ENCODE results near the gene SAMD4A. TPM values are rescaled to one million over a fixed set of nuclear protein-coding genes. Genes with fewer than 3 reads are reported as not detected.

The SAMD4A gene
- total and polyA plus RNA-seq, 2 experiments from 2014 or later: 7.2 to 33.0 TPM

GRCh38 chr14:54808326-54809161, 241.6 kb downstream of the SAMD4A start:
- no peak for DNase-seq
- Histone ChIP-seq H3K9me2 (ENCODE audit: insufficient read depth) (no peaks in the 10 kb centered on the region), H3K4me1 (ENCODE audit: insufficient read depth) (no peaks in the 10 kb centered on the region), H3K4me3 (no peak overlapping the region), H3K9me3 (ENCODE audit: low read depth) (no peaks in the 10 kb centered on the region), H3F3A (ENCODE audit: insufficient read depth) (no peaks in the 10 kb centered on the region), H4K20me1 (ENCODE audit: insufficient read depth) (no peaks in the 10 kb centered on the region), H3K79me2 (ENCODE audit: insufficient read depth) (no peaks in the 10 kb centered on the region), H3K27ac (no peak overlapping the region), H2AFZ (no peak overlapping the region), H3K27me3 (replicated peaks; ENCODE audit: insufficient read depth) (no peaks in the 10 kb centered on the region), H3K36me3 (ENCODE audit: low read depth) (no peaks in the 10 kb centered on the region), H3K4me2 (ENCODE audit: unreplicated experiment) (no peak overlapping the region), H3K9ac (no peak overlapping the region)
- WGBS, 2 experiments (ENCODE audit: low coverage in 1 of 2, low lambda C conversion rate in 2 of 2, missing lambda C conversion rate in 2 of 2): 65 to 68% methylated on average over 8 of the region's 8 CpGs
- no peak for TF ChIP-seq EZH2phosphoT487 (IDR thresholded peaks at IDR 0.05; ENCODE audit: insufficient read depth, low read depth)
- no peak for TF ChIP-seq EZH2 (IDR thresholded peaks at IDR 0.05; ENCODE audit: insufficient read depth, poor library complexity, severe bottlenecking)
- in situ Hi-C loops (cut with MboI): no loop called here

GRCh38 chr14:54809767-54810166, 242.8 kb downstream of the SAMD4A start:
- Histone ChIP-seq H3F3A (ENCODE audit: insufficient read depth) (0 out of 2 replicates have a peak, but pooled peaks cover 4% of the 10 kb centered on the region), H2AFZ (no peak overlapping the region), H3K4me1 (ENCODE audit: insufficient read depth) (peaks cover 4% of the 10 kb centered on the region), H3K4me3 (no peak overlapping the region), H3K9me2 (ENCODE audit: insufficient read depth) (no peaks in the 10 kb centered on the region), H3K9ac (no peak overlapping the region), H3K4me2 (ENCODE audit: unreplicated experiment) (no peak overlapping the region), H3K36me3 (ENCODE audit: low read depth) (no peaks in the 10 kb centered on the region), H4K20me1 (ENCODE audit: insufficient read depth) (no peaks in the 10 kb centered on the region), H3K9me3 (ENCODE audit: low read depth) (no peaks in the 10 kb centered on the region), H3K79me2 (ENCODE audit: insufficient read depth) (no peaks in the 10 kb centered on the region), H3K27ac (no peak overlapping the region), H3K27me3 (replicated peaks; ENCODE audit: insufficient read depth) (no peaks in the 10 kb centered on the region)
- 89 to 91% methylated on average over 8 of the region's 8 CpGs for WGBS, 2 experiments (ENCODE audit: low coverage in 1 of 2, low lambda C conversion rate in 2 of 2, missing lambda C conversion rate in 2 of 2)
- TF ChIP-seq EZH2 (IDR thresholded peaks at IDR 0.05; ENCODE audit: insufficient read depth, poor library complexity, severe bottlenecking): no peak
- no peak for TF ChIP-seq EZH2phosphoT487 (IDR thresholded peaks at IDR 0.05; ENCODE audit: insufficient read depth, low read depth)
- no peak for DNase-seq
- in situ Hi-C loops (cut with MboI): no loop called here

GRCh38 chr14:54812617-54813016, 245.7 kb downstream of the SAMD4A start:
- Histone ChIP-seq H3K79me2 (ENCODE audit: insufficient read depth) (no peaks in the 10 kb centered on the region), H3K9me2 (ENCODE audit: insufficient read depth) (no peaks in the 10 kb centered on the region), H3K27ac (no peak overlapping the region), H3K4me3 (no peak overlapping the region), H3K4me2 (ENCODE audit: unreplicated experiment) (no peak overlapping the region), H3K9me3 (ENCODE audit: low read depth) (no peaks in the 10 kb centered on the region), H3K27me3 (replicated peaks; ENCODE audit: insufficient read depth) (no peaks in the 10 kb centered on the region), H3K4me1 (ENCODE audit: insufficient read depth) (peaks cover 4% of the 10 kb centered on the region), H4K20me1 (ENCODE audit: insufficient read depth) (no peaks in the 10 kb centered on the region), H3K9ac (no peak overlapping the region), H3K36me3 (ENCODE audit: low read depth) (no peaks in the 10 kb centered on the region), H3F3A (ENCODE audit: insufficient read depth) (0 out of 2 replicates have a peak, but pooled peaks cover 5% of the 10 kb centered on the region), H2AFZ (no peak overlapping the region)
- WGBS, 2 experiments (ENCODE audit: low coverage in 1 of 2, low lambda C conversion rate in 2 of 2, missing lambda C conversion rate in 2 of 2): 36 to 39% methylated on average over 6 of the region's 6 CpGs
- in situ Hi-C loops (cut with MboI): no loop called here
- no peak for TF ChIP-seq EZH2phosphoT487 (IDR thresholded peaks at IDR 0.05; ENCODE audit: insufficient read depth, low read depth)
- no peak for TF ChIP-seq EZH2 (IDR thresholded peaks at IDR 0.05; ENCODE audit: insufficient read depth, poor library complexity, severe bottlenecking)
- DNase-seq: no peak

- 71 to 74% methylated on average over 2 of the region's 2 CpGs for WGBS, 2 experiments (ENCODE audit: low coverage in 1 of 2, low lambda C conversion rate in 2 of 2, missing lambda C conversion rate in 2 of 2)
- in situ Hi-C loops (cut with MboI): no loop called here
- H3K4me2 ChIP-seq (ENCODE audit: unreplicated experiment): no peak overlapping the region
Observed at GRCh38 chr14:54813081-54813480, 246.2 kb downstream of the SAMD4A start.

More at GRCh38 chr14:54813081-54813480, 246.2 kb downstream of the SAMD4A start:
- Histone ChIP-seq H3K9me3 (ENCODE audit: low read depth) (no peaks in the 10 kb centered on the region), H3K27ac (no peak overlapping the region), H4K20me1 (ENCODE audit: insufficient read depth) (no peaks in the 10 kb centered on the region), H3K36me3 (ENCODE audit: low read depth) (no peaks in the 10 kb centered on the region), H3K9ac (no peak overlapping the region), H3K9me2 (ENCODE audit: insufficient read depth) (no peaks in the 10 kb centered on the region), H2AFZ (no peak overlapping the region), H3K27me3 (replicated peaks; ENCODE audit: insufficient read depth) (no peaks in the 10 kb centered on the region), H3K4me3 (no peak overlapping the region), H3F3A (ENCODE audit: insufficient read depth) (0 out of 2 replicates have a peak, but pooled peaks cover 5% of the 10 kb centered on the region), H3K79me2 (ENCODE audit: insufficient read depth) (no peaks in the 10 kb centered on the region), H3K4me1 (ENCODE audit: insufficient read depth) (peaks cover 6% of the 10 kb centered on the region)
- TF ChIP-seq EZH2 (IDR thresholded peaks at IDR 0.05; ENCODE audit: insufficient read depth, poor library complexity, severe bottlenecking) (no peak), EZH2phosphoT487 (IDR thresholded peaks at IDR 0.05; ENCODE audit: insufficient read depth, low read depth) (no peak)
- DNase-seq: no peak
